Vagina (tissue), 2 donors: ENCODE results near the gene C14orf119. TPM values are rescaled to one million over a fixed set of nuclear protein-coding genes. Genes with fewer than 3 reads are reported as not detected.

ENCODE experiments used
- DNase-seq, 2 donors: peaks; one replicate each; pipeline ENCODE4 v3.0.0-alpha.2; 2017; ENCODE audit errors: extremely low spot score in 2 of 2
- H3K27ac ChIP-seq: fragments of 200-600 bp; sonication (generic); one replicate; pipeline ENCODE4 v1.5.1; 2019
- H3K27me3 ChIP-seq: fragments of 200-600 bp; sonication (generic); one replicate; pipeline ENCODE4 v1.5.1; 2019
- H3K36me3 ChIP-seq, 2 donors: fragments of 200-600 bp; sonication (generic); one replicate each; pipeline ENCODE4 v1.5.1; 2017 to 2019
- H3K4me1 ChIP-seq: fragments of 200-600 bp; sonication (generic); one replicate; pipeline ENCODE4 v1.5.1; 2019
- H3K4me3 ChIP-seq, 2 donors: fragments of 200-600 bp; sonication (generic); 1 replicate in 1 of 2; 2 replicates in 1 of 2; pipeline ENCODE4 v1.5.1; 2016 to 2019
- H3K9me3 ChIP-seq: fragments of 200-600 bp; sonication (generic); one replicate; pipeline ENCODE4 v1.5.1; 2019
- POLR2A ChIP-seq, 2 donors: fragments of 450-650 bp; IDR thresholded peaks; one replicate each; pipeline ENCODE4 v1.6.1; 2017; ENCODE audit warnings: antibody characterized with exemption in 2 of 2, mild to moderate bottlenecking in 2 of 2, moderate library complexity in 2 of 2
- POLR2AphosphoS5 ChIP-seq, 2 donors: sonication (generic); formaldehyde crosslinking; IDR thresholded peaks; one replicate each; pipeline ENCODE4 v1.9.0; 2017; ENCODE audit warnings: antibody characterized with exemption in 2 of 2, mild to moderate bottlenecking in 2 of 2, low read depth in 1 of 2; ENCODE audit not compliant: insufficient read depth in 1 of 2
- intact Hi-C: fragments of 100-400 bp; cut with DNase I; formaldehyde crosslinking; loops from one replicate; pipeline ENCODE4 v1.15.1; 2023
- total RNA-seq: library from RNA; depleted of rRNA; stranded (reverse); fragments of >200 nt; gene quantifications from one replicate; pipeline ENCODE4 v1.2.3, GENCODE V29; 2016
- TF ChIP-seq, protein P1 (sequence below), 3 experiments: fragments of 450-650 bp in 2 of 3; fragments of 200-600 bp in 1 of 3; sonication (generic) in 1 of 3; IDR thresholded peaks; one replicate each; pipeline ENCODE4 v1.5.1; 2017 to 2019; ENCODE audit warnings: antibody characterized with exemption in 3 of 3, mild to moderate bottlenecking in 2 of 3, moderate library complexity in 2 of 3

C14orf119 gene
- total RNA-seq, 1 donor from 2014 or later = 13.8 TPM

DNA sequence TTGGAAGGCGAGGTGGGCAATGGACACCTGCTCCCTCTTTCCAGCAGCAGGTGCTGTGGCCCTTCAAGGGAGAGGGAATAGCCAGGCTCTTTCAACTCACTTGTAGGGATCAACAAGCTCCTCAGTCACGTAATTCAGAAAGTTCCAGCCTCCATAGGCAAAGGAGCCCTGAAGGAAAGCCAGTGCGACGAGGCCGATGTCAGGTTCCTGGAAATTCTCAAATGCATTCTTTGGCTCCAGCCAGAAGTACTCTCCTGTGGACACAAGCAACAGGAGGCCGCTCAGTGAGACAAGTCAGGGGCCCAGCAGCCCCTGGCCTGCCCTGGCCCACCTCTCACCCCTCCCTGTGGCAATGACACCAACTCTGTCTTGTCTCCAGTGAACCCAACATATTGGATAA, 45.1 kb downstream of the C14orf119 start:
- intact Hi-C loops = no loop called here
- Histone ChIP-seq H3K4me3 (no peak overlapping the region), H3K27ac (no peak overlapping the region), H3K27me3 (no peaks in the 10 kb centered on the region), H3K4me1 (peaks cover 41% of the 10 kb centered on the region), H3K36me3 (peaks cover 0 to 32% of the 10 kb centered on the region in 2 donors), H3K9me3 (no peaks in the 10 kb centered on the region)
- TF ChIP-seq, protein P1, sequence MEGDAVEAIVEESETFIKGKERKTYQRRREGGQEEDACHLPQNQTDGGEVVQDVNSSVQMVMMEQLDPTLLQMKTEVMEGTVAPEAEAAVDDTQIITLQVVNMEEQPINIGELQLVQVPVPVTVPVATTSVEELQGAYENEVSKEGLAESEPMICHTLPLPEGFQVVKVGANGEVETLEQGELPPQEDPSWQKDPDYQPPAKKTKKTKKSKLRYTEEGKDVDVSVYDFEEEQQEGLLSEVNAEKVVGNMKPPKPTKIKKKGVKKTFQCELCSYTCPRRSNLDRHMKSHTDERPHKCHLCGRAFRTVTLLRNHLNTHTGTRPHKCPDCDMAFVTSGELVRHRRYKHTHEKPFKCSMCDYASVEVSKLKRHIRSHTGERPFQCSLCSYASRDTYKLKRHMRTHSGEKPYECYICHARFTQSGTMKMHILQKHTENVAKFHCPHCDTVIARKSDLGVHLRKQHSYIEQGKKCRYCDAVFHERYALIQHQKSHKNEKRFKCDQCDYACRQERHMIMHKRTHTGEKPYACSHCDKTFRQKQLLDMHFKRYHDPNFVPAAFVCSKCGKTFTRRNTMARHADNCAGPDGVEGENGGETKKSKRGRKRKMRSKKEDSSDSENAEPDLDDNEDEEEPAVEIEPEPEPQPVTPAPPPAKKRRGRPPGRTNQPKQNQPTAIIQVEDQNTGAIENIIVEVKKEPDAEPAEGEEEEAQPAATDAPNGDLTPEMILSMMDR (IDR thresholded peaks at IDR 0.05) = no peak
- TF ChIP-seq POLR2AphosphoS5 (IDR thresholded peaks at IDR 0.05; ENCODE audit: insufficient read depth in 1 of 2, low read depth in 1 of 2) (no peak), POLR2A (IDR thresholded peaks at IDR 0.05) (no peak)
- DNase-seq = no peak

DNA sequence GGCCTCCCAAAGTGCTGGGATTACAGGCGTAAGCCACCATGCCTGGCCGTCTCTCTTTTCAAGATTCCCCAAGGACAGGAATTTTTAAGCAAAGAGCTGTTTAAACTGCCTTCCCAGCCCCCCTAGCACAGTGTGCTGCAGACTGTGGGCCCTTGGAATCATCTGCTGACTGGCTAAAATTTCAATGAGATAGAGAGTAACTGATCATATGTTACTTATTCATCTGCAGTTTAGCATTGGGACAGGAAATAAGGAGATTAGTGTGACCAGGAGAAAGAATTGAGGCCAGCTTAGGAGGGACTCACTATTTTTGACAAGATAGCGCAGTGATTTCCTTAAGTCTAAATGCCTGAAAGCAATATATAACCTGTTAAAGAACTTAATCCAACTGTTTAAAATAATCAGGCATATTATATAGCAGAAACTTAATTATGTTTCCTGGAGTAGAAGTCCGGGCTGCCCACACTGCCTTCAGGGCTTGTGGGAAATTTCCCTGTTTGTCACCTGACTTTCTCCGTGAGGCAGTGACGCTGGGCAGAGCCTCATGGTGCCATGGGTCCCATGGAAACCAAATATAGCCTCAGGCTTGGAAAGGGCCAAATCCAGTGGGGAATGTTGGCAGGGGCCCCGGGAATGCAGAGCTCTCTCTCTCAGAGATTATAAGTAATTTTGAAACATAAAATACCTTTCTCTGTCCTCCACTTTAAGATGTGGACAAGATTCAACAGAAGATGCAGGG, 46.6 kb downstream of the C14orf119 start:
- Histone ChIP-seq H3K27me3 (no peaks in the 10 kb centered on the region), H3K9me3 (no peaks in the 10 kb centered on the region), H3K4me1 (peaks cover 56% of the 10 kb centered on the region), H3K27ac (peak overlapping the region; percentile 87), H3K4me3 (no peak overlapping the region), H3K36me3 (peaks cover 0 to 27% of the 10 kb centered on the region in 2 donors)
- DNase-seq = no peak
- no peak for TF ChIP-seq POLR2A (IDR thresholded peaks at IDR 0.05)
- TF ChIP-seq, protein P1 (IDR thresholded peaks at IDR 0.05) = no peak
- TF ChIP-seq POLR2AphosphoS5 (IDR thresholded peaks at IDR 0.05; ENCODE audit: insufficient read depth in 1 of 2, low read depth in 1 of 2) = no peak
- intact Hi-C loops = no loop called here

DNA sequence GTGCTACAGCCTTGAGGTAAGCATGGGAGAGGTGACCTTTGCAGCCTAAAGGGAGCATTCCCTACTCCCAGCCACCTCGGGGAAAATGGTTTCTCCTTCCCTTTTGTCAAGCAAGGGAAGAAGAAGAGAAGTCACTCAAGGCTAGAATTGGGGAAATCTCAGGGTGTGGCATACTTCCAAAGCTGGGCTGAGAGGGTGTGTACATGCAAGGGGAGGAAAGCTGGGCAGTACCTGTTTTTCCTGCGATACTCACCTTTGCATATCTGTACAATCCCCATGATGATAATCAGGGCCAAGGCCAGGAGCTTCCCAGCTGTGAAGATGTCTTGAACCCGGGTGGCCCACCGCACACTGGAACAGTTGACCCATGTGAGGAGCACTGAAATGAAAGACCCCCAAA, 47.5 kb downstream of the C14orf119 start:
- TF ChIP-seq POLR2A (IDR thresholded peaks at IDR 0.05) (no peak), POLR2AphosphoS5 (IDR thresholded peaks at IDR 0.05; ENCODE audit: insufficient read depth in 1 of 2, low read depth in 1 of 2) (no peak)
- TF ChIP-seq, protein P1 (IDR thresholded peaks at IDR 0.05) = no peak

DNA sequence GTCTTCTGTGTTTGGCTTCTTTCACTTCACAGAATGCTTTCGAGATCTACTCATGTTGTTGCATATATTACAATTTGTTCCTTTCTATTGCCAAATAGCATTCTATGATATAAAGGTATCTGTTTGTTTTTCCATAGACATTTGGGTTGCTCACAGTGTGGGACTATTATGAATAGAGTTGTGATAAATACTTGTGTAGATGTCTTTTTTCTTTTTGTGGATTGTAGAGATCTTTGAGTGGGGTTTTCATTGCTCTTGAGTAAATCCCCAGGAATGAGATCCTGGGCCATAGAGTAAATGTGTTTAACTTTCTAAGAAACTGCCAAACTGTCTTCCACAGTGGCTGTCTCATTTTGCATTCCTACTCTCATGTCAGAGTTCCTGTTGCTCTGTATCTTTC, 48.6 kb downstream of the C14orf119 start:
- peaks cover 59% of the 10 kb centered on the region for H3K4me1 ChIP-seq
- H3K9me3 ChIP-seq = no peaks in the 10 kb centered on the region
- H3K27me3 ChIP-seq = no peaks in the 10 kb centered on the region
- no peak for DNase-seq
- intact Hi-C loops = no loop called here
- H3K36me3 ChIP-seq = peaks cover 0 to 20% of the 10 kb centered on the region in 2 donors
- no peak overlapping the region for H3K4me3 ChIP-seq
- H3K27ac ChIP-seq = peak overlapping the region; percentile 87
- no peak for TF ChIP-seq POLR2AphosphoS5 (IDR thresholded peaks at IDR 0.05; ENCODE audit: insufficient read depth in 1 of 2, low read depth in 1 of 2)
- no peak for TF ChIP-seq POLR2A (IDR thresholded peaks at IDR 0.05)
- TF ChIP-seq, protein P1 (IDR thresholded peaks at IDR 0.05) = no peak

More for the DNA sequence above, 47.5 kb downstream of the C14orf119 start:
- no peaks in the 10 kb centered on the region for H3K9me3 ChIP-seq
- DNase-seq = no peak
- H3K4me1 ChIP-seq = peaks cover 63% of the 10 kb centered on the region
- no peaks in the 10 kb centered on the region for H3K27me3 ChIP-seq
- no peak overlapping the region for H3K4me3 ChIP-seq
- peak overlapping the region; percentile 87 for H3K27ac ChIP-seq
- peaks cover 0 to 27% of the 10 kb centered on the region in 2 donors for H3K36me3 ChIP-seq
- intact Hi-C loops = no loop called here

DNA sequence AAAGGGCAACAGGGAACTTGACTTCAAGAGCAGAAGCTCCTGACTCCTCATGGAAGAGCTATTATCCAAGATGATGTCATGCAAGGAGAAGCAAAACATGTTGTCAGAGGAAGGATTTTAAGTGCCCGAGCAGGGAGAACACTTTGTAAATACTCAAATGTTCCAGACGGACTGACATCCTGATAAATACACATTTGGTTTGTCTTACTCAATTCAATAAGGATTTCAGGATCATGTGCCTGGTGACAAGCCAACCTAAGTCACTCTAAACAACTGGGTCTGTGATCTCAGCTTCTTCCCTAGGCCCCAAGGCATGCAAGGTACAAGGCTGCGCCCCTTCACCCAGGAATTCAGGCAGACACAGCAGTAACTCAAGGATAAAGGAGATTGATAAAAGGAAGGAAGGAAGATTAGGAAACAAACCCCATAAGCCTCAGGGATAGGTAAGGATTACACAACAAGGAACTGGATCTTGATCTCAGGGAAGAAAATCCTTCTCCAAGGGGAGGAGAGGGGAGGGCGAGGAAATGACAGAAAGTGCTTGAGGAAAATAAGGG, 50.6 kb downstream of the C14orf119 start:
- H3K4me3 ChIP-seq = no peak overlapping the region
- DNase-seq = no peak
- no peaks in the 10 kb centered on the region for H3K27me3 ChIP-seq
- TF ChIP-seq POLR2AphosphoS5 (IDR thresholded peaks at IDR 0.05; ENCODE audit: insufficient read depth in 1 of 2, low read depth in 1 of 2) (peak; percentile 31 to 83), POLR2A (IDR thresholded peaks at IDR 0.05) (no peak)
- TF ChIP-seq, protein P1 (IDR thresholded peaks at IDR 0.05) = no peak
- intact Hi-C loops = no loop called here
- peaks cover 0 to under 1% of the 10 kb centered on the region in 2 donors for H3K36me3 ChIP-seq
- H3K4me1 ChIP-seq = peaks cover 73% of the 10 kb centered on the region
- H3K9me3 ChIP-seq = no peaks in the 10 kb centered on the region
- peak overlapping the region; percentile 87 for H3K27ac ChIP-seq
